Right ventricle myocardium inferior (tissue), 1 donor: ENCODE results near the gene SYCP2L. TPM values are rescaled to one million over a fixed set of nuclear protein-coding genes. Genes with fewer than 3 reads are reported as not detected.
A peak's percentile ranks its signal among the peaks of the same experiment; 100 is the strongest.
"Not testable (repeated sequence)": the region's sequence is repeated elsewhere in the genome, so short reads cannot be mapped to it uniquely, and the experiment has no call there.

ENCODE experiments used
- ATAC-seq: fragments of 200-7000 bp; cut with Tn5 transposase; one replicate; pipeline ENCODE4 v1.9.1; 2020; ENCODE audit warnings: mild to moderate bottlenecking, moderate library complexity
- DNase-seq: peaks from one replicate; pipeline ENCODE4 v3.0.0; 2021; ENCODE audit errors: missing footprints
- intact Hi-C: fragments of 100-400 bp; cut with DNase I; formaldehyde crosslinking; loops from one replicate; pipeline ENCODE4 v1.11.0; 2022
- total RNA-seq: library from RNA; stranded (reverse); fragmentation: NEBNext Ultra II Directional; extraction: Animal tissue kit (Norgen Biotek cat#: 25700); gene quantifications from one replicate; pipeline ENCODE4 v1.2.1, GENCODE V29; 2021
- donor health status: DM: no; HTN: yes; CAD: no; lungs with severe emphysema.

The SYCP2L gene
- total RNA-seq, 1 donor from 2014 or later = 0.92 TPM

DNA sequence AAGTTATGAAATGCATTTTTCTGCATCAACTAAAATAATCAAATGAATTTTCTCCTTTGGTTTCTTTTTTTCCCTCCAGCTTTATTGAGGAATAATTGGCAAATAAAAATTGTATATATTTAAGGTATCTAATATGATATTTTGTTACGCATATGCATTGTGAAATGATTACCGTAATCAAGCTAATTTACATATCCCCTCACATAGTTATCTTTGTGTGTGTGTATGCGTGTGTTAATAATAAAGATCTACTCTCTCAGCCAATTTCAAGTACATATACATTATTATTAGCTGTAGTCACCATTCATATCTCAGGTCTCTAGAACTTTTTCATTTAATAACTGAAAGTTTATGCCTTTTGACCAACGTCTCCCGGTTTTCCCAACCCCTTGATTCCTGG, 61.1 kb downstream of the SYCP2L start:
- no peak for ATAC-seq
- DNase-seq = no peak
- intact Hi-C loops = no loop called here

DNA sequence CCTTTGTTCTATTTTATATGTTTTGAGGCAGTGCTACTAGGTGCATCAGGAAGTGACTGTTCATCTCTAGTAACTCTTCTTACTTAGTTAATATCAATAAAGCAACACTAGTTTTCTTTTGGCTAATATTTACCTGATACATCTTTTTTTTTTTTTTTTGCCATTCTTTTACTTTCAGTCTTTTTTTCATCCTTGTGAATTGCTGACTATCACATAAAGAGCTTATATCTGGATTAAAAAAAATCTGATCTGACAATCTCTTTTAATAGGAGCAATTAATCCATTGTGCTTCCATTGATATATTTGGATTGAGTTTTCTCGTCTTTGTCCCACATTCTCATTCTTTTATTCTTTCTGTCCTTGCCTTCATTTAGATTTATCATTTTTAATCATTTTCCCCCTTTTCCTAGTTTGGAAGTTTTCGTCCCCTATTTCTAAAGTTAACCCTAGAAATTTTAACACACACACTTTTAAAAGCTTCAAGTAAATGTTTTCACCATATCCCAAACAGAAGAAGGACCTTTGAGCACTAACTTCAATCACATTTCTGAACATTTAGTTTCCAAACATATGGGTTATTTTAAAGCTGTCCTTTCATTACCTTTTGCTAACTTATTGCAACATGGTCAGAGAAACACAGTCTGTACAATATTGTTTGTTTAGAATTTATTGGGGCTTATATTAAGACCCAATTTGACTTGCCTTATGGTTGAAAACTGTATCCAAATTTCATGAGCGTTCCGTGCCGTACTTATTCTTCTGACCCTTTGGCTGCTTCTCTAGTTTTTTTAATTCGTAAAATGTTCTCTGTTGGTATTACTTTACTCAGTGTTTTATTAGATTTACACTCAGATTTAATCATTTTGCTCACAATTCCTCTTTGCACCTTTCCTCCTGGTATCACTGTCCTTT, 63.0 kb downstream of the SYCP2L start:
- ATAC-seq (no peak), DNase-seq (no peak)
- intact Hi-C loops = loop anchor here (10.0 kb wide), 1 partner anchor 545 kb away; no protein-coding TSS in a partner anchor

DNA sequence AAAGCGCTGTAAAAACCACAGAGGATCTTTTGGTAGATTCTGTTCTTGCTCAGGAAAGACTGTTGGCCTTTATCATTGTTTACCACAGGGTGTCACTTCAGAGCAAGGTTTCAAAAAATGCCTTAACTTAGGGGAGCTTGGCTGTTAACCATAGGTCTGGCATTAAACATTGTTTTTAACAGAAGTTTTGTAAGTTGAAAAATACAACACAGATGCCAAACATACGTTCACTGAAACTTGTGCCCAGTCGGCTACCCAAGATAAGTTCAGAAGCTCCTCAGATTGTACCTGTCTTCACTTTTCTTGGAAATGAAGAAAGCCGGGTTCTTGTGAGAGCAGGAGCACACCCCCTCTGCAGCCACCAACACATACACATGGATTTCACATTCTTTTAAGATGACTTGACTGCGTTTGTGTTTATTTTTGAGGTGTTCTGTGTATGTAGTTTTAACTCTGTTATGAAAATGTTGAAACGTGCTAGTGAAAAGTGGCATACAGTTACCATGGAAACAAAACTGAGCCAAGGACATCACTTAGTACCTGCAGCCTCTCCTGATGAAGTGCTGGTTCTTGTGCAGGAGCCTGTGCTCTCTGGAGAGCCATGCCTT, 64.9 kb downstream of the SYCP2L start:
- ATAC-seq (no peak), DNase-seq (no peak)
- intact Hi-C loops = loop anchor here (1.0 to 10.0 kb wide), 2 partner anchors 118 to 543 kb away; no protein-coding TSS in a partner anchor

DNA sequence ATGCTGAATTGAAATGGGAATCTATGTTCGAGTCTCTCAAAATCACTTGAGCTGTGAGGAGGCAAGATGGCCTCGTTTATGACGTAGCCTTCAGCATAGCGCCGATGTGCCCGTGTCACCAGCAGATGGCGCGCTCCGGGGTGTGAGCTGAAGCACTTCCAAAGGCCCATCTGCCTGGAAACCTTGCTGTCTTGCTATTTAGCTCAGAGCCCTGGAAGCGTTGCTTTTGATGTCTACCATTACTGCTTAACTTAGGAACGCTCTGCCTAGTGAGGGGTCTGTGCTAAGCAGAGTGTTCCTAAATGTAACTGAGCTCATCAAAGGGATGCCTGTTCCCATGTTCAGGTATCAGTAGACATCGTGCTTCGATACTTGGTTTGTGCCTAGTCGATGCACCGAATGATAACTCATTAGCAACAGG, 67.7 kb downstream of the SYCP2L start:
- intact Hi-C loops = loop anchor here (10.0 kb wide), 1 partner anchor 540 kb away; no protein-coding TSS in a partner anchor
- DNase-seq (peak; percentile 87), ATAC-seq (peak; percentile 60)

DNA sequence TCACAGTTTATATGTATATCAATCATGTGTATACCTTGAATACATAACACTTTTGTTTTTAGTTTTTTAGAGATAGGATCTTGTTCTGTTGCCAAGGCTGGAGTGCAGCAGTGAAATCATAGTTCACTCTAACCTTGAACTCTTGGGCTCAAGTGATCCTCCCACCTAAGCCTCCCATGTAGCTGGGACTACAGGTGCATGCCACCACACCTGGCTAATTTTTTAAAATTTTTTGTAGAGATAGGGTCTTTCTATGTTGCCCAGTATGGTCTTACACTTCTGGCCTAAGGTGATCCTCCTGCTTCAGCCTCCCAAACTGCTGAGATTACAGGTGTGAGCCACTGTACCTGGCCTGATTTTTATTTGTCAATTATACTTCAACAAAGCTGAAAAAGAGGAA, 69.9 kb downstream of the SYCP2L start:
- intact Hi-C loops = loop anchor here (10.0 kb wide), 1 partner anchor 538 kb away; no protein-coding TSS in a partner anchor
- ATAC-seq (no peak), DNase-seq (no peak)

DNA sequence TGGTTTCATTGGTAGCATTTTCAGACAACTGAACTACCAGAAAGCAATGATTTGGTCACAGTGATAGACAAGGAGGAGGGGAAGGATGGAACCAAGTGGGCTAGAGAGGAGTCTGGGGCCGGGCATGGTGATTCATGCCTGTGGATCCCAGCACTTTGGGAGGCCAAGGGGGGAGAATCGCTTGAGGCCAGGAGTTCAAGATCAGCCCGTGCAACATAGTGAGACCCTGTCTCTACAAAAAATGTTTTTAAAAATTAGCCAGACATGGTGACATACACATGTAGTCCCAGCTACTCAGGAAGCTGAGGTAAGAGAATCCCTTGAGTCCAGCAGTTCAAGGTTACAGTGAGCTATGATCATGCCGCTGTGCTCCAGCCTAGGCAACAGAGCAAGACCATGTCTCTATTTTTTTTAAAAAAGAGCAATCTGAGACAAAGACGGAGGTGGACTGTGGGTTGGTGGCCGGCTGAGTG, 70.6 kb downstream of the SYCP2L start:
- intact Hi-C loops = loop anchor here (10.0 kb wide), 1 partner anchor 537 kb away; no protein-coding TSS in a partner anchor
- ATAC-seq = no peak

DNA sequence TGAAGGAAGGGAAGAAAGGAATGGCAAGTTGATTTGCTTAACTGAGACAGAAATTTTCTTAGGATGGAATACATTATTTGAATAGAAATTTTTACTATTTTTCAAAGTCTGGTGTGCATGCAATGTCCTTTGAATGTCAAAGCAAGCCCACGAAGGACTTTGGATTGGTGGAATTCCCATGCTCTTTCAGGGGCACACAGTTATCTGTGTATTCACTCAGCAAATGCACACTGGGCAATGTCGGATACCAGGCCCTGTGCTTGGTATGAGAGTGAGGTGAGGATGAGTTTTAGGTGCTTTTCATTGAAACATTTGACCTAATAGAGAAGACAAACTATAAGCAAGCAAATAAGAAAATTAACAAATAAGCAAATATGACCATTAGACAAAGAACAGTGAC, 73.3 kb downstream of the SYCP2L start:
- intact Hi-C loops = no loop called here
- no peak for ATAC-seq
- no peak for DNase-seq

More for the DNA sequence above, 70.6 kb downstream of the SYCP2L start:
- DNase-seq = no peak

DNA sequence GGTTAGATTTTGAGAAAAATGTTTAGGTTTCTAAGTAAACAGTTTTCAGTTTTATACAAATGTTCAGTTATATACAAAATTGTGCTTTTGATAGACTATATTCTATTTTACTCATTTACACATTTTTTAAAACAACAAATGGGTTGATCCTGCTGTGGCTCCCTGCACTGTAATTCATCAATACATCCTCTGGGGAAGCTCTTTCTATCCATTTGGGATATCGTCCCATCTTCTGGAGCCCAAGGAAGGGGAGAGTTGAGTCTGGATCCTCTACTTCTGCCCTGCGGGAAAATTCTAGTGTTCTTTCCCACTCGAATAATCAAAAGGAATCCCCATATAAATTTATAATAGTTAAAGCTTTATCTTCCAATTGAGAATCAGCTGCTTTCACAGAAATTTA, 75.0 kb downstream of the SYCP2L start:
- ATAC-seq (no peak), DNase-seq (no peak)
- intact Hi-C loops = no loop called here

DNA sequence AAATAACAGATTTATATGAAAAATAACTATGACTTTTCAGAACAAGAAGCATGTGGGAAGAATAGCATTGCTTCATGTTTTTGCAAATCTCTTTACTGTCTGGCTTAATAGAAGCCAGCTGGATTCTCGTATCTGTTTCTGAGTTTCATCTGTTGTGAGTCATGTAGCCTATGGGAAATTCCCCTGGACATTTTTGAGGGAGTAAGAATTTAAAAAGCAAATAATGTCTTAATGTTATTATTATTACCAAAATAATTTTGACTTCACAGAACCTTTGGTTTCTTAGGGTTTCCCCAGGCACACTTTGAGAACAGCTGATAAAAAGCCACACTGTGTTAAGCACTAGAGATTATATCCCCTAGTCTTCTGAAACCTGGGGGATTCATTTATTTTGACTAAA, 75.8 kb downstream of the SYCP2L start:
- intact Hi-C loops = no loop called here
- ATAC-seq = no peak
- DNase-seq = no peak

DNA sequence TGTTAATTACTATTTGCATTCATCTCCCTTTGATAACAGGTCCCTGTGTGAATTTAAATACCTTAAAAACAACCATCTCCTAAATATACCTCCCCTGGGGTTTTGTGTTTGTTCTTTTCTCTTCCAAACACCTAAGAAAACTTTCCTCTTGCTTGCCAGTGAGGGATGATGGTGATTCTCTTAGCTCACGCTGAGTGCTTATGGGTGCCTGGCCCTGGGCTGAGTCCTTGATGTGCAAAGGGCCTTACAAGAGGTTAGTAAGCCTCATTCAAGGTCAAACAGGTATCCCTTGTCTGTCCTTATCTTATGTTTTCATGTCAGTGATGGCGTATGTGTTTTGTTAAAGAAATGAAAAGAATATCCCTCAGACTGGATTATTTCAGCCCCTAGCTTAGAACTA, 76.3 kb downstream of the SYCP2L start:
- DNase-seq = no peak
- intact Hi-C loops = no loop called here
- no peak for ATAC-seq

DNA sequence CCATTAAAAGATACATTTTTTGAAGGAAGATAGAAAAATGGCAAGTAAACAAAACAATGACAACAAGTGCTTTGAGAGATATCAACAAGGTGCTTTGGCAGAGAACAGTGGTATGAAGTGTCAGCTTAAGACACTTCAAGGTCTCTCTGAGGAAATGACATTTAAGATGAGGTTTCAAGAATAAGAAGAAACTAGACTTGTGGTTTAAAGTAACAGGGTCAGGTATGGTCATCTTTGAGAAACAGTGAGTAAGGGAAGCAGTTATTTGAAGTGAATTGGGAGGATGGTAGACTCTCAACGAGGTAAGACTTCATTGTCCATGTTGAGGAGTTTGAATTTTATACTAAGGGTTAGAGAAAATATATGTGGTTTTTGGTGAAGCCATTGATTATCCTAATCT, 77.8 kb downstream of the SYCP2L start:
- intact Hi-C loops = no loop called here
- ATAC-seq (no peak), DNase-seq (no peak)

DNA sequence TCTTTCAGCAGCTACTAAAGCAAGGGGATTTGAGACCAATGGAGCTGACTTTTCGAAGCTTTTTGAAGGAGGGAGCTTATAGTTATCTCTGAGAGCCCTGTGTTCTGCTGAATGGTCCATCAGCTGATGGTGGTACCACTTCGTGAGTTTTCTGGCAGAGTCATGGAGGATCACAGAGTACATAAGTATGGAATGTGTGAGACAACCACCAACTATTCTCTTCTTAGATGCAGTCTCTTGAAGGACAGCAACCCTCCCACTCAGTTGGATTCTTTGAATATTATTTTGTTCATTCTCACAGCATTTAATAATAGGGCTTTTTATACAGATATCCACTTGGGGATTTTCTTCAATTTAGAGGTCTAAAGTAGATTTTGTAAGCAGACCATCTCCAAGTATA, 81.9 kb downstream of the SYCP2L start:
- DNase-seq = no peak
- ATAC-seq = no peak
- intact Hi-C loops = no loop called here

DNA sequence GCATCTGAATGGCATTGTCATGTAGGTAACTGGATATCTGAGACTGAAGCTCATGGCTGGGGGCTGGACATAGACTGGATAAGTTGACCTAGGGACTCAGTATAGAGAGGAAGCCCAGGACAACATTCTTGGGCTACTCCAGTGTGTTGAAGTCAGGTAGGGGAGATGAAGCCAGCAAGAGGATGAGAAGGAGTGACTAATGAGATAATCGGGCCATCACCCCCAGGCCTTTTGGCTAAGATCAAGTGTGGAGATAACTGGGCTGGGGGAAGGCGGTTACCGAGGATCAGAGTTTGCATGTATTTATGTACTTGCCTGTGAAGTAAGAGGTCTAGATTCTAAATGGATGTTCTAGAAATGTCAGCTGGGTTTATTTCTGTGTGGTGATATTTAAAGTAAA, 83.9 kb downstream of the SYCP2L start:
- DNase-seq = no peak
- ATAC-seq = no peak
- intact Hi-C loops = no loop called here

DNA sequence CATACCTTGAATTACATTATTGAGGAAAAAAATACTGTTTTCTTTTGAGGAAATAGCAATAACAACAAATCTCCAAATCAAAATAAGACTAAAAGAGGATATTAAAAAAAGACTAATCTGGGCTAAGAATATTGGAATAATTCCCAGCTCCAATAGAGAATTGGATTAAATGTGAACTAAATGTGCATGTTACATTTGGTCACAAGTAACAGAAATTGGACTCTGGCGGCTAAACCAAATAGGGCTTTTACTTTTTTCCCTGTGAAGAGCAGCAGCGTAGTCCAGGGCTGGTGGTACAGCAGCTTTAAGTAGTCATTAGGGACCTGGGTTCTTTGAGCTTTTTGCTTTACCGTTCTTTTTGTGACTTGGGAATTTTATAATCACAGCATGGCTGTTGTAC, 85.3 kb downstream of the SYCP2L start:
- DNase-seq (no peak), ATAC-seq (no peak)
- intact Hi-C loops = no loop called here

DNA sequence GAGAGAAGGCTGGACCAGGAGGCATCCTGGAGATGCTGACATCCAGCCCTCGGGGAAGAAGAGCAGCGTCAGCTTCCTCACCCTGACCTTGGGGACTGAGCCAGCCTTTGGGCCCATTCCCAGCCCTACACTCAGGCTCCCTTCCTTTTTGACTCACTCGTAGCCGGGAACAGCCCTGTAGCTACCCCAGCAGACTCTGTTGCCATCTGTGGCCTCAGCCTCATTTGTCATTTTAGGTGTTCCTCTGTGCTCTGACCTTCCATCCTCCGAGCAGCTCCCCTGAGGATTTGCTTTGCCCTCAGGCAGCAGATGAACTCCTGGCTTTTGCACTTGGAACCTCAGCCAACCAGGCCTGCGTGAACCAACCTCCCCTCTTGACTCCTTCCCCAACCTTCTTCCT, 89.7 kb downstream of the SYCP2L start:
- intact Hi-C loops = no loop called here
- ATAC-seq (peak; percentile 28), DNase-seq (no peak)

DNA sequence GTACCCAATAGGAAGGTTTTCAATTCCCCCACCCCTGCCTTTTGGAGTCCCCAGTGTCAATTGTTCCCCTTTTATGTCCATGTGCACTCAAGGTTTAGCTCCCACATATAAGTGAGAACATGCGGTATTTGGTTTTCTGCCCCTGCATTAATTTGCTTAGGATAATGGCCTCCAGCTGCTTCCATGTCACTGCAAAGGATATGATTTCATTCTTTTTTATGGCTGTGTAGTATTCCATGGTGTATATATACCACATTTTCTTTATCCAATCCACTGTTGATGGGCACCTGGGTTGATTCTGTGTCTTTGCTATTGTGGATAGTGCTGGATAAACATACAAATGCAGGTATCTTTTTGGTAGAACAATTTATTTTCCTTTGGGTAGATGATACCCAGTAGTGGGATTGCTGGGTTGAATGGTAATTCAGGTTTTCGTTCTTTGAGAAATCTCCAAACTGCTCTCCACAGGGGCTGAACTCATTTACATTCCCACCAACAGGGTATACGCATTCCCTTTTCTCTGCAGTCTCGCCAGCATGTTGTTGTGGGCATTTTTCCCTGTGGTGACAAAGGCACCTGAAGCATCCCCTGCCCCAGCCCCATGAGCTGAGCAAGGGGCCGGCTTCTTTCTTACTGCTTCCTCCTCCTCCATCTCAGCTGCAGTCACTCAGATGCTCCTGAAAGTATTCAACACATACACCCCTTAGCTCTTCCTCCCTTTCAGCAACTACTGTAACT, 90.5 kb downstream of the SYCP2L start:
- ATAC-seq (no peak), DNase-seq (no peak)
- intact Hi-C loops = no loop called here

DNA sequence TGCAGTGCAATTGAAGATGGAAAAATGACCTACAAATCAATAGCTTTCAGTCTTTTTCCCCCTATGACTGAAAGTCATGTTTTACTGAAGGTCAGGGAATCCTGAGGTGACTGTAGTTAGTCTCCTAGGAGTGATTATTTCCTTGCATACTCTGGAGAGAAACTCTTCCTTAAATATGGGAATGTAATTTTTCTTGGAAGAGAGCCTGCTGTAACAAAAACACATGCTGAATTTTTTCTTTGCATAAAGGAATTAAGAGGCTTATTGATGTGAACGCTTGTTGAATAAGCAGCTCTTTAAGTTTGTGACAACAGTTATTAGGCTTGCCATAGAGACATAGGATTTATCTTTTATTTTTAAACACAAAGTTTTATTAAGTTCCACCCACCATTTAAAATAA, 92.8 kb downstream of the SYCP2L start:
- intact Hi-C loops = no loop called here
- no peak for ATAC-seq
- DNase-seq = no peak

DNA sequence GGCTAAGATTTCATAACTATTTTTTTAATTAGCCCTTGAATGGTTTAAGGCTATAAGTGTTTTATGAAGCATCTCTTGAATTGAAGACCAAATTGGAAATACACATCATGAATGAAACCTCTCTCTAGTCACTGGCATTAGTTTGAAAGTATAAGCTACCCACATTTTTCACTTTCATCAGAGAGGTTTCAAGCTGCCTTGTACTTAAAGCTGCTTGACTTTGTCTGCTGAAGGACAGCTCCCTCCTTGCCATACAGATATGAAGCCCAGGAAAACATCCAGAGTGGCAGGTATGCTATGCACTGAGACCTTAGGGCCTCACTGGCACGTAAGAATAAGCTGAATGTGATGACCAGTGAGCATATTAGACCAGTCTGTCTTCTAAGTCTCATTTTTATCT, 94.6 kb downstream of the SYCP2L start:
- intact Hi-C loops = no loop called here
- DNase-seq (no peak), ATAC-seq (no peak)

DNA sequence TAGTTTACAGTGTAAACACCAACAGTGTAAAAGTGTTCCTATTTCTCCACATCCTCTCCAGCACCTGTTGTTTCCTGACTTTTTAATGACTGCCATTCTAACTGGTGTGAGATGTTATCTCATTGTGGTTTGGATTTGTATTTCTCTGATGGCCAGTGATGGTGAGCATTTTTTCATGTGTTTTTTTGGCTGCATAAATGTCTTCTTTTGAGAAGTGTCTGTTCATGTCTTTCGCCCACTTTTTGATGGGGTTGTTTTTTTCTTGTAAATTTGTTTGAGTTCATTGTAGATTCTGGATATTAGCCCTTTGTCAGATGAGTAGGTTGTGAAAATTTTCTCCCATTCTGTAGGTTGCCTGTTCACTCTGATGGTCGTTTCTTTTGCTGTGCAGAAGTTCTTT, 98.1 kb downstream of the SYCP2L start:
- ATAC-seq, intact Hi-C loops, DNase-seq: not testable (repeated sequence)
